HEK293 (cell line): ENCODE results near the gene NUP62.

Experiments
- CTCF ChIA-PET: fragments of 350-600 bp; formaldehyde crosslinking; extraction: SDS; loops from one replicate; lab custom pipeline; 2021; ENCODE audit warnings: antibody characterized with exemption; lab: Yijun Ruan, JAX
- POLR2A ChIA-PET: fragments of 300-600 bp; formaldehyde crosslinking; extraction: SDS; loops from one replicate; lab custom pipeline; 2020; ENCODE audit warnings: antibody characterized with exemption, inconsistent platforms; lab: Yijun Ruan, JAX
- H3K27ac ChIP-seq: fragments of 200-500 bp; sonication (Bioruptor generic); 2 replicates; pipeline ENCODE4 v1.5.1; 2014; ENCODE audit warnings: low read depth, low read length, control low read depth, inconsistent platforms; ENCODE audit errors: extremely low read depth
- H3K36me3 ChIP-seq, 2 experiments: fragments of 200-500 bp in 1 of 2; sonication (Bioruptor generic) in 1 of 2; 1 replicate in 1 of 2; 2 replicates in 1 of 2; pipeline ENCODE4 v1.5.1; 2014 to 2017; ENCODE audit warnings: inconsistent platforms in 2 of 2, low read length in 2 of 2; ENCODE audit not compliant: control insufficient read depth in 2 of 2, insufficient read depth in 1 of 2
- H3K4me1 ChIP-seq: fragments of 200-500 bp; sonication (Bioruptor generic); 2 replicates; pipeline ENCODE4 v1.5.1; 2014; ENCODE audit warnings: mild to moderate bottlenecking, low read length, inconsistent platforms; ENCODE audit not compliant: control insufficient read depth, insufficient read depth
- H3K4me3 ChIP-seq: 2 replicates; pipeline ENCODE4 v1.5.1; 2011; ENCODE audit warnings: low read depth, mild to moderate bottlenecking, control low read depth, low read length, moderate library complexity
- H3K9me3 ChIP-seq: fragments of 200-500 bp; sonication (Bioruptor generic); 2 replicates; pipeline ENCODE4 v1.5.1; 2014; ENCODE audit warnings: low read depth, low read length, inconsistent platforms; ENCODE audit not compliant: control insufficient read depth, insufficient read depth
- HOXC10 ChIP-seq: sonication (generic); formaldehyde crosslinking; IDR thresholded peaks from 2 replicates; pipeline ENCODE4 v1.8.1; 2023; ENCODE audit warnings: mild to moderate bottlenecking, missing genetic modification reagents
- INSM2 ChIP-seq: fragments of 450-650 bp; formaldehyde crosslinking; IDR thresholded peaks from 2 replicates; pipeline ENCODE4 v1.5.1; 2016; ENCODE audit warnings: missing biosample characterization, missing genetic modification characterization
- MEIS1 ChIP-seq: sonication (generic); formaldehyde crosslinking; IDR thresholded peaks from 2 replicates; pipeline ENCODE4 v1.8.1; 2022; ENCODE audit warnings: missing genetic modification reagents, mild to moderate bottlenecking, borderline replicate concordance
- PATZ1 ChIP-seq: fragments of 450-650 bp; formaldehyde crosslinking; IDR thresholded peaks from 2 replicates; pipeline ENCODE4 v1.5.1; 2016; ENCODE audit warnings: missing biosample characterization, missing genetic modification characterization
- ZBTB20 ChIP-seq: fragments of 450-650 bp; formaldehyde crosslinking; IDR thresholded peaks from 2 replicates; pipeline ENCODE4 v1.5.1; 2016; ENCODE audit warnings: missing biosample characterization, missing genetic modification characterization
- ZBTB8A ChIP-seq: fragments of 450-650 bp; formaldehyde crosslinking; IDR thresholded peaks from 2 replicates; pipeline ENCODE4 v1.5.1; 2016; ENCODE audit warnings: missing biosample characterization, missing genetic modification characterization
- ZIC2 ChIP-seq: fragments of 450-650 bp; formaldehyde crosslinking; IDR thresholded peaks from 2 replicates; pipeline ENCODE4 v1.5.1; 2016; ENCODE audit warnings: missing biosample characterization, missing genetic modification characterization
- ZNF2 ChIP-seq: fragments of 450-650 bp; formaldehyde crosslinking; IDR thresholded peaks from 2 replicates; pipeline ENCODE4 v1.5.1; 2016; ENCODE audit warnings: missing biosample characterization, missing genetic modification characterization
- ZNF23 ChIP-seq: fragments of 450-650 bp; formaldehyde crosslinking; IDR thresholded peaks from 2 replicates; pipeline ENCODE4 v1.5.1; 2016; ENCODE audit warnings: missing biosample characterization, missing genetic modification characterization, borderline replicate concordance
- ZNF239 ChIP-seq: fragments of 450-650 bp; formaldehyde crosslinking; IDR thresholded peaks from 2 replicates; pipeline ENCODE4 v1.5.1; 2016; ENCODE audit warnings: missing biosample characterization, missing genetic modification characterization
- ZNF24 ChIP-seq: fragments of 450-650 bp; formaldehyde crosslinking; IDR thresholded peaks from 2 replicates; pipeline ENCODE4 v1.5.1; 2016; ENCODE audit warnings: missing biosample characterization, missing genetic modification characterization
- ZNF248 ChIP-seq: fragments of 450-650 bp; formaldehyde crosslinking; IDR thresholded peaks from 2 replicates; pipeline ENCODE4 v1.5.1; 2017; ENCODE audit warnings: missing biosample characterization, missing genetic modification characterization
- ZNF302 ChIP-seq: fragments of 450-650 bp; formaldehyde crosslinking; IDR thresholded peaks from 2 replicates; pipeline ENCODE4 v1.5.1; 2016; ENCODE audit warnings: missing biosample characterization, missing genetic modification characterization, low read depth
- ZNF311 ChIP-seq: fragments of 450-650 bp; formaldehyde crosslinking; IDR thresholded peaks from 2 replicates; pipeline ENCODE4 v1.5.1; 2017; ENCODE audit warnings: missing biosample characterization, missing genetic modification characterization, borderline replicate concordance
- ZNF335 ChIP-seq: fragments of 450-650 bp; formaldehyde crosslinking; conservative IDR thresholded peaks from 2 replicates; pipeline ENCODE4 v1.5.1; 2016; ENCODE audit warnings: missing biosample characterization, missing genetic modification characterization
- ZNF366 ChIP-seq: fragments of 450-650 bp; formaldehyde crosslinking; conservative IDR thresholded peaks from 2 replicates; pipeline ENCODE4 v1.5.1; 2016; ENCODE audit warnings: missing biosample characterization, missing genetic modification characterization
- ZNF398 ChIP-seq: fragments of 450-650 bp; formaldehyde crosslinking; IDR thresholded peaks from 2 replicates; pipeline ENCODE4 v1.5.1; 2017; ENCODE audit warnings: missing biosample characterization, missing genetic modification characterization
- ZNF501 ChIP-seq: fragments of 450-650 bp; formaldehyde crosslinking; IDR thresholded peaks from 2 replicates; pipeline ENCODE4 v1.5.1; 2016; ENCODE audit warnings: missing biosample characterization, missing genetic modification characterization
- ZNF621 ChIP-seq: fragments of 450-650 bp; formaldehyde crosslinking; IDR thresholded peaks from 2 replicates; pipeline ENCODE4 v1.5.1; 2017; ENCODE audit warnings: missing biosample characterization, missing genetic modification characterization
- ZNF623 ChIP-seq: fragments of 450-650 bp; formaldehyde crosslinking; IDR thresholded peaks from 2 replicates; pipeline ENCODE4 v1.5.1; 2016; ENCODE audit warnings: missing biosample characterization, missing genetic modification characterization
- ZNF629 ChIP-seq: fragments of 450-650 bp; formaldehyde crosslinking; IDR thresholded peaks from 2 replicates; pipeline ENCODE4 v1.5.1; 2017; ENCODE audit warnings: missing biosample characterization, missing genetic modification characterization
- ZNF76 ChIP-seq: fragments of 450-650 bp; formaldehyde crosslinking; IDR thresholded peaks from 2 replicates; pipeline ENCODE4; 2016; ENCODE audit warnings: low read depth, missing biosample characterization, missing genetic modification characterization, borderline replicate concordance
- ZNF837 ChIP-seq: fragments of 450-650 bp; formaldehyde crosslinking; IDR thresholded peaks from 2 replicates; pipeline ENCODE4 v1.5.1; 2016; ENCODE audit warnings: missing biosample characterization, missing genetic modification characterization
- ZSCAN16 ChIP-seq: fragments of 450-650 bp; formaldehyde crosslinking; IDR thresholded peaks from 2 replicates; pipeline ENCODE4 v1.5.1; 2016; ENCODE audit warnings: missing biosample characterization, missing genetic modification characterization
- ZXDB ChIP-seq: fragments of 450-650 bp; formaldehyde crosslinking; IDR thresholded peaks from 2 replicates; pipeline ENCODE4 v1.5.1; 2016; ENCODE audit warnings: missing biosample characterization, missing genetic modification characterization
- TF ChIP-seq, protein P1 (sequence below): sonication (generic); formaldehyde crosslinking; IDR thresholded peaks from 2 replicates; pipeline ENCODE4 v1.8.1; 2022; ENCODE audit warnings: mild to moderate bottlenecking, moderate library complexity, missing genetic modification reagents
- TF ChIP-seq, protein P2 (sequence below): fragments of 450-650 bp; formaldehyde crosslinking; IDR thresholded peaks from 2 replicates; pipeline ENCODE4 v1.5.1; 2016; ENCODE audit warnings: missing biosample characterization, missing genetic modification characterization
- TF ChIP-seq, protein P3 (sequence below): fragments of 450-650 bp; formaldehyde crosslinking; IDR thresholded peaks from 2 replicates; pipeline ENCODE4 v1.5.1; 2016; ENCODE audit warnings: missing biosample characterization, missing genetic modification characterization

NUP62 gene

DNA sequence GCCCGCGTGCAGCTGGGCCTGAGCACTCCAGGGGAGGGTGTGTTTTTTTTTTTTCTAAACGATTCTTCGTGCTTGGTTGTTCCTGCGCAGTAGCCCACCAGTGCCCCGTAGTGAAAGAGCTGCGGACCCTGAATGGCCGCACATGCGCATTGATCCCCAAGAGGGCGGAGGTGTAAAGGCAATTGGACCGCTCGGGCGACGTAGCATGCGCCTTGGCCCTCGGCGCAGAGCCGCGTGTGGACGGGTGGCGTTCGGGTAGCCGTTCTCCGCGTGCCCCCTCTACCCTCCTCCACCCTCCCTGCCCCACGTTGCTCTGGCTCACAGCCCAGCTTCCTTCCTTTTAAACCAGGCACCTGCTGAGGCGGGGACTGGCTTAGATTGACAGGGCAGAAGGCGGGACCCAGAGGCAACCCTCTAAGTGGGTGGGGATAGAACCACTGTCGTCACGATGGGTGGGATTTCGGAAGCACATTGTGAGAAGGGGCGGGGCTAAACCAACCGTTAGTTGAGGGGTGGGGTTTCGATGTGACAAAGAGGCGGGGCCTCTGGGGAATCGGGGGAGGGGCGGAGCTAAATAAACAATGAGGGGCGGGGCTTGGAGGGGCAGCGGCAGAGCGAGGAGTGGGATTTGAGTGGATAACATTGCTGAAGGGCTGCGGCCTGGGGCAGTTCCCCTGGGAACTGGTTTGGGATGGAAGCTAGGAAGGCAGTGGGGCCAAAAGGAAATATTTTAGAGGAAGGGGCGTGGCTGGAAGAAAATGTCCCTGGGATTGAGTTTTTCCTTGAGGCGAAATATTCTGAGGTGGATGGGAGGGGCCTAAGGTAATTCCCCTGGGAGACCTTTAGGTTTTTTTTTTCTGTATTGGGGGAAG, 543 bp upstream of the NUP62 start:
- peaks cover 9% of the 10 kb centered on the region for H3K4me1 ChIP-seq
- POLR2A ChIA-PET = interaction anchor here (0.5 to 3.2 kb wide), 41 partner anchors 8 to 534 kb away, joined by 3 to 41 read pairs (median 6); partner anchors contain the start of genes AKT1S1, ALDH16A1, AP2A1 and FUZ
- H3K9me3 ChIP-seq = no peaks in the 10 kb centered on the region
- peaks cover 29 to 39% of the 10 kb centered on the region in 2 experiments for H3K36me3 ChIP-seq
- peak overlapping the region; percentile 99 for H3K27ac ChIP-seq
- H3K4me3 ChIP-seq = peak overlapping the region; percentile 85
- CTCF ChIA-PET = interaction anchor here (0.6 to 3.6 kb wide), 8 partner anchors 9 to 67 kb away, joined by 3 to 29 read pairs (median 4); no protein-coding TSS in a partner anchor
- TF ChIP-seq ZNF76 (tag by site-specific recombination) (0 out of 2 replicates have a peak, but pooled peaks have one; percentile 15), ZSCAN16 (no peak), ZIC2 (peak; percentile 6; the same call in 1 of the 2 replicates), PATZ1 (tag by site-specific recombination) (peak; percentile 74; the same call in 1 of the 2 replicates), ZBTB8A (tag by site-specific recombination) (peak; percentile 33; the same call in 1 of the 2 replicates), ZNF621 (tag by site-specific recombination) (no peak), HOXC10 (CRISPR knock-in tag) (0 out of 2 replicates have a peak, but pooled peaks have one; percentile 8), ZNF248 (tag by site-specific recombination) (no peak), ZNF335 (tag by site-specific recombination) (peak; percentile 97), ZNF837 (tag by site-specific recombination) (no peak; the same call in 1 of the 2 replicates), ZNF239 (tag by site-specific recombination) (peak; percentile 57; the same call in 1 of the 2 replicates), ZNF501 (no peak), MEIS1 (CRISPR knock-in tag) (no peak), ZNF629 (tag by site-specific recombination) (peak; percentile 64), ZNF24 (tag by site-specific recombination) (0 out of 2 replicates have a peak, but pooled peaks have one; percentile 36), ZNF2 (tag by site-specific recombination) (peak; percentile 69), ZNF623 (tag by site-specific recombination) (0 out of 2 replicates have a peak, but pooled peaks have one; percentile 14), ZXDB (tag by site-specific recombination) (peak; percentile 87), ZNF311 (no peak), INSM2 (peak; percentile 20; the same call in 1 of the 2 replicates), ZNF302 (tag by site-specific recombination) (no peak), ZNF366 (tag by site-specific recombination) (peak; percentile 51; the same call in 1 of the 2 replicates), ZBTB20 (tag by site-specific recombination) (no peak), ZNF398 (tag by site-specific recombination) (peak; percentile 77), ZNF23 (tag by site-specific recombination) (0 out of 2 replicates have a peak, but pooled peaks have one; percentile 12)
- TF ChIP-seq, protein P1, sequence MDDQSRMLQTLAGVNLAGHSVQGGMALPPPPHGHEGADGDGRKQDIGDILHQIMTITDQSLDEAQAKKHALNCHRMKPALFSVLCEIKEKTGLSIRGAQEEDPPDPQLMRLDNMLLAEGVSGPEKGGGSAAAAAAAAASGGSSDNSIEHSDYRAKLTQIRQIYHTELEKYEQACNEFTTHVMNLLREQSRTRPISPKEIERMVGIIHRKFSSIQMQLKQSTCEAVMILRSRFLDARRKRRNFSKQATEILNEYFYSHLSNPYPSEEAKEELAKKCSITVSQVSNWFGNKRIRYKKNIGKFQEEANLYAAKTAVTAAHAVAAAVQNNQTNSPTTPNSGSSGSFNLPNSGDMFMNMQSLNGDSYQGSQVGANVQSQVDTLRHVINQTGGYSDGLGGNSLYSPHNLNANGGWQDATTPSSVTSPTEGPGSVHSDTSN (CRISPR knock-in tag) = peak; percentile 93
- TF ChIP-seq, protein P2, sequence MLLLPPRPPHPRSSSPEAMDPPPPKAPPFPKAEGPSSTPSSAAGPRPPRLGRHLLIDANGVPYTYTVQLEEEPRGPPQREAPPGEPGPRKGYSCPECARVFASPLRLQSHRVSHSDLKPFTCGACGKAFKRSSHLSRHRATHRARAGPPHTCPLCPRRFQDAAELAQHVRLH (tag by site-specific recombination) = peak; percentile 85
- TF ChIP-seq, protein P3, sequence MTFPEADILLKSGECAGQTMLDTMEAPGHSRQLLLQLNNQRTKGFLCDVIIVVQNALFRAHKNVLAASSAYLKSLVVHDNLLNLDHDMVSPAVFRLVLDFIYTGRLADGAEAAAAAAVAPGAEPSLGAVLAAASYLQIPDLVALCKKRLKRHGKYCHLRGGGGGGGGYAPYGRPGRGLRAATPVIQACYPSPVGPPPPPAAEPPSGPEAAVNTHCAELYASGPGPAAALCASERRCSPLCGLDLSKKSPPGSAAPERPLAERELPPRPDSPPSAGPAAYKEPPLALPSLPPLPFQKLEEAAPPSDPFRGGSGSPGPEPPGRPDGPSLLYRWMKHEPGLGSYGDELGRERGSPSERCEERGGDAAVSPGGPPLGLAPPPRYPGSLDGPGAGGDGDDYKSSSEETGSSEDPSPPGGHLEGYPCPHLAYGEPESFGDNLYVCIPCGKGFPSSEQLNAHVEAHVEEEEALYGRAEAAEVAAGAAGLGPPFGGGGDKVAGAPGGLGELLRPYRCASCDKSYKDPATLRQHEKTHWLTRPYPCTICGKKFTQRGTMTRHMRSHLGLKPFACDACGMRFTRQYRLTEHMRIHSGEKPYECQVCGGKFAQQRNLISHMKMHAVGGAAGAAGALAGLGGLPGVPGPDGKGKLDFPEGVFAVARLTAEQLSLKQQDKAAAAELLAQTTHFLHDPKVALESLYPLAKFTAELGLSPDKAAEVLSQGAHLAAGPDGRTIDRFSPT (tag by site-specific recombination) = peak; percentile 82
